IMR-90 (cell line): ENCODE results near the gene ZNRF3.

Source experiments
- BHLHE40 ChIP-seq: fragments of 150-350 bp; IDR thresholded peaks from 2 replicates; pipeline ENCODE4 v1.6.1; 2016; ENCODE audit warnings: mild to moderate bottlenecking, low read depth, low read length
- CEBPB ChIP-seq: IDR thresholded peaks from 2 replicates; pipeline ENCODE4 v1.6.1; 2012; ENCODE audit warnings: low read depth, low read length, improper control_type of control experiment
- CHD1 ChIP-seq: IDR thresholded peaks from 2 replicates; pipeline ENCODE4 v1.6.1; 2012; ENCODE audit warnings: low read depth, low read length, improper control_type of control experiment
- CTCF ChIP-seq: conservative IDR thresholded peaks from 2 replicates; pipeline ENCODE4 v1.5.1; 2012; ENCODE audit warnings: mild to moderate bottlenecking, low read depth, low read length, improper control_type of control experiment
- FOS ChIP-seq: fragments of 150-350 bp; IDR thresholded peaks from 2 replicates; pipeline ENCODE4 v1.6.1; 2016; ENCODE audit warnings: low read depth, low read length
- MAFK ChIP-seq: IDR thresholded peaks from 2 replicates; pipeline ENCODE4 v1.6.1; 2012; ENCODE audit warnings: low read depth, low read length, improper control_type of control experiment
- MAZ ChIP-seq: IDR thresholded peaks from 2 replicates; pipeline ENCODE4 v1.6.1; 2012; ENCODE audit warnings: low read depth, mild to moderate bottlenecking, low read length, improper control_type of control experiment, moderate library complexity, borderline replicate concordance
- POLR2A ChIP-seq: IDR thresholded peaks from 2 replicates; pipeline ENCODE4 v1.6.1; 2012; ENCODE audit warnings: mild to moderate bottlenecking, low read depth, low read length
- RAD21 ChIP-seq: IDR thresholded peaks from 2 replicates; pipeline ENCODE4 v1.6.1; 2012; ENCODE audit warnings: low read length, improper control_type of control experiment
- SMC3 ChIP-seq: fragments of 150-350 bp; IDR thresholded peaks from 2 replicates; pipeline ENCODE4 v1.6.1; 2016; ENCODE audit warnings: low read depth, mild to moderate bottlenecking, antibody characterized with exemption, low read length, moderate library complexity
- USF2 ChIP-seq: fragments of 150-350 bp; IDR thresholded peaks from 2 replicates; pipeline ENCODE4 v1.6.1; 2017; ENCODE audit warnings: mild to moderate bottlenecking, antibody characterized with exemption, low read length, low read depth

- TF ChIP-seq CTCF (no peak), MAZ (no peak), FOS (no peak), USF2 (no peak), SMC3 (no peak), CHD1 (no peak), POLR2A (no peak), RAD21 (no peak), MAFK (no peak), BHLHE40 (no peak), CEBPB (no peak)
Measured at GRCh38 chr22:29022101-29022817, 138.9 kb downstream of the ZNRF3 start.
